GM12892 (cell line): ENCODE data around the gene VAPA.

Source experiments
- POLR2A ChIP-seq: IDR thresholded peaks from 2 replicates; pipeline ENCODE4 v1.6.1; 2011; ENCODE audit warnings: low read depth, low read length, control low read depth
- POLR2AphosphoS5 ChIP-seq: IDR thresholded peaks from 2 replicates; pipeline ENCODE4 v1.6.1; 2011; ENCODE audit warnings: low read depth, low read length, control low read depth
- TAF1 ChIP-seq: IDR thresholded peaks from 2 replicates; pipeline ENCODE4 v1.6.1; 2011; ENCODE audit warnings: low read depth, mild to moderate bottlenecking, control low read depth, low read length, borderline replicate concordance

- TF ChIP-seq POLR2A (no peak), POLR2AphosphoS5 (no peak), TAF1 (no peak)
These were observed 88.5 kb downstream of the VAPA start for GRCh38 chr18:10002280-10002679.
